Measurements from ENCODE around the gene DUSP22. TPM values are rescaled to one million over a fixed set of nuclear protein-coding genes. Genes with fewer than 3 reads are reported as not detected.

Gene DUSP22
- polyA plus RNA-seq, 1 donor from 2014 or later: 126 TPM

- Mint-ChIP-seq H3K27me3 (peaks cover 2% of the 10 kb centered on the region), H3K27ac (peak overlapping the region in 1 of 3 donors; percentile 10), H3K4me3 (peak overlapping the region in 1 of 4 donors; percentile 42), H3K36me3 (peaks cover 16% of the 10 kb centered on the region), H3K4me1 (peaks cover 34 to 61% (median 47%) of the 10 kb centered on the region in 3 donors), H3K9me3 (peaks cover 0 to 2% (median 0%) of the 10 kb centered on the region in 3 donors)
Measured at GRCh38 chr6:354631-355280, 62.5 kb downstream of the DUSP22 start.

GRCh38 chr6:355373-356208 lies 63.3 kb downstream of the DUSP22 start:
- Mint-ChIP-seq H3K27ac (peak overlapping the region; percentile 96 to 98 (median 97)), H3K36me3 (peaks cover 14% of the 10 kb centered on the region), H3K27me3 (peaks cover 2% of the 10 kb centered on the region), H3K4me1 (peaks cover 36 to 61% (median 41%) of the 10 kb centered on the region in 3 donors), H3K9me3 (no peaks in the 10 kb centered on the region), H3K4me3 (peak overlapping the region in 1 of 4 donors; percentile 14)

- peaks cover 2% of the 10 kb centered on the region for H3K27me3 Mint-ChIP-seq
- peak overlapping the region; percentile 96 to 98 (median 97) for H3K27ac Mint-ChIP-seq
- peaks cover 7% of the 10 kb centered on the region for H3K36me3 Mint-ChIP-seq
- peak overlapping the region; percentile 45 to 91 (median 78) for H3K4me3 Mint-ChIP-seq
- H3K9me3 Mint-ChIP-seq: no peaks in the 10 kb centered on the region
- peaks cover 46 to 66% (median 48%) of the 10 kb centered on the region in 3 donors for H3K4me1 Mint-ChIP-seq
Measured at GRCh38 chr6:356828-357251, 64.6 kb downstream of the DUSP22 start.

GRCh38 chr6:357261-357790 lies 65.0 kb downstream of the DUSP22 start:
- H3K27me3 Mint-ChIP-seq: peaks cover 2% of the 10 kb centered on the region
- peak overlapping the region; percentile 96 to 98 (median 97) for H3K27ac Mint-ChIP-seq
- peaks cover 47 to 66% (median 48%) of the 10 kb centered on the region in 3 donors for H3K4me1 Mint-ChIP-seq
- H3K9me3 Mint-ChIP-seq: no peaks in the 10 kb centered on the region
- H3K4me3 Mint-ChIP-seq: peak overlapping the region in 3 of 4 donors; percentile 70 to 91 (median 87)
- H3K36me3 Mint-ChIP-seq: peaks cover 7% of the 10 kb centered on the region

- peak overlapping the region; percentile 76 to 97 (median 96) for H3K27ac Mint-ChIP-seq
- H3K36me3 Mint-ChIP-seq: peaks cover 7% of the 10 kb centered on the region
- H3K27me3 Mint-ChIP-seq: peaks cover 2% of the 10 kb centered on the region
- H3K9me3 Mint-ChIP-seq: no peaks in the 10 kb centered on the region
- peak overlapping the region in 3 of 4 donors; percentile 0 to 89 (median 70) for H3K4me3 Mint-ChIP-seq
- H3K4me1 Mint-ChIP-seq: peaks cover 47 to 66% (median 48%) of the 10 kb centered on the region in 3 donors
Measured at GRCh38 chr6:357791-358341, 65.6 kb downstream of the DUSP22 start.

- Mint-ChIP-seq H3K27ac (peak overlapping the region; percentile 76 to 97 (median 96)), H3K4me3 (peak overlapping the region; percentile 6 to 89 (median 66)), H3K9me3 (no peaks in the 10 kb centered on the region), H3K27me3 (peaks cover 2% of the 10 kb centered on the region), H3K36me3 (peaks cover 3% of the 10 kb centered on the region), H3K4me1 (peaks cover 47 to 66% (median 47%) of the 10 kb centered on the region in 3 donors)
Measured at GRCh38 chr6:358432-358831, 66.1 kb downstream of the DUSP22 start.

GRCh38 chr6:358847-359246 lies 66.6 kb downstream of the DUSP22 start:
- Mint-ChIP-seq H3K27ac (peak overlapping the region; percentile 76 to 97 (median 96)), H3K27me3 (peaks cover 2% of the 10 kb centered on the region), H3K36me3 (peaks cover 2% of the 10 kb centered on the region), H3K4me1 (peaks cover 45 to 64% (median 48%) of the 10 kb centered on the region in 3 donors), H3K4me3 (peak overlapping the region in 3 of 4 donors; percentile 6 to 89 (median 83)), H3K9me3 (no peaks in the 10 kb centered on the region)

GRCh38 chr6:359261-360035 lies 67.2 kb downstream of the DUSP22 start:
- Mint-ChIP-seq H3K9me3 (peaks cover 0 to 3% (median 0%) of the 10 kb centered on the region in 3 donors), H3K4me1 (peaks cover 45 to 66% (median 54%) of the 10 kb centered on the region in 3 donors), H3K4me3 (peak overlapping the region in 1 of 4 donors; percentile 89), H3K36me3 (peaks cover 7% of the 10 kb centered on the region), H3K27ac (peak overlapping the region in 2 of 3 donors; percentile 76 to 87), H3K27me3 (peaks cover 2% of the 10 kb centered on the region)

GRCh38 chr6:360349-360748 lies 68.1 kb downstream of the DUSP22 start:
- peaks cover 0 to 3% (median 0%) of the 10 kb centered on the region in 3 donors for H3K9me3 Mint-ChIP-seq
- peaks cover 47 to 67% (median 63%) of the 10 kb centered on the region in 3 donors for H3K4me1 Mint-ChIP-seq
- H3K4me3 Mint-ChIP-seq: peak overlapping the region in 2 of 4 donors; percentile 28 to 65
- H3K36me3 Mint-ChIP-seq: peaks cover 8% of the 10 kb centered on the region
- H3K27me3 Mint-ChIP-seq: peaks cover 2% of the 10 kb centered on the region
- peak overlapping the region in 2 of 3 donors; percentile 25 to 29 for H3K27ac Mint-ChIP-seq

GRCh38 chr6:360764-361373 lies 68.6 kb downstream of the DUSP22 start:
- H3K4me3 Mint-ChIP-seq: peak overlapping the region in 1 of 4 donors; percentile 67
- peaks cover 8% of the 10 kb centered on the region for H3K36me3 Mint-ChIP-seq
- peaks cover 47 to 66% (median 66%) of the 10 kb centered on the region in 3 donors for H3K4me1 Mint-ChIP-seq
- peaks cover 2% of the 10 kb centered on the region for H3K27me3 Mint-ChIP-seq
- peaks cover 0 to 3% (median 0%) of the 10 kb centered on the region in 3 donors for H3K9me3 Mint-ChIP-seq
- H3K27ac Mint-ChIP-seq: peak overlapping the region in 1 of 3 donors; percentile 25

GRCh38 chr6:361411-362132 lies 69.3 kb downstream of the DUSP22 start:
- Mint-ChIP-seq H3K9me3 (peaks cover 0 to 3% (median 0%) of the 10 kb centered on the region in 3 donors), H3K4me3 (no peak overlapping the region), H3K4me1 (peaks cover 44 to 68% (median 67%) of the 10 kb centered on the region in 3 donors), H3K36me3 (peaks cover 8% of the 10 kb centered on the region), H3K27me3 (peaks cover 2% of the 10 kb centered on the region), H3K27ac (no peak overlapping the region)

GRCh38 chr6:362231-362923 lies 70.1 kb downstream of the DUSP22 start:
- Mint-ChIP-seq H3K9me3 (peaks cover 0 to 3% (median 0%) of the 10 kb centered on the region in 3 donors), H3K4me1 (peaks cover 37 to 67% (median 66%) of the 10 kb centered on the region in 3 donors), H3K27ac (peak overlapping the region in 1 of 3 donors; percentile 4), H3K36me3 (peaks cover 6% of the 10 kb centered on the region), H3K4me3 (no peak overlapping the region), H3K27me3 (peaks cover 5% of the 10 kb centered on the region)
